Neuronal stem cell (in vitro differentiated cells): ENCODE measurements around the gene ETFA.

Experiments
- DNase-seq: peaks from one replicate; pipeline ENCODE4 v3.0.0-alpha.2; 2013; ENCODE audit warnings: low spot score
- H2AFZ ChIP-seq: one replicate; pipeline ENCODE4 v1.6.1; 2013; ENCODE audit warnings: mild to moderate bottlenecking, low read length, inconsistent platforms
- H2AK5ac ChIP-seq: 2 replicates; pipeline ENCODE4 v1.6.1; 2013; ENCODE audit warnings: low read depth, mild to moderate bottlenecking, inconsistent platforms, low read length, moderate library complexity, mixed read lengths
- H2BK120ac ChIP-seq: 2 replicates; pipeline ENCODE4 v1.6.1; 2013; ENCODE audit warnings: low read depth, mild to moderate bottlenecking, inconsistent platforms, low read length, moderate library complexity, mixed read lengths
- H2BK12ac ChIP-seq: one replicate; pipeline ENCODE4 v1.6.1; 2013; ENCODE audit warnings: low read length, inconsistent platforms
- H2BK15ac ChIP-seq: 2 replicates; pipeline ENCODE4 v1.6.1; 2013; ENCODE audit warnings: mild to moderate bottlenecking, low read length, inconsistent platforms, mixed read lengths
- H2BK5ac ChIP-seq: one replicate; pipeline ENCODE4 v1.6.1; 2013; ENCODE audit warnings: inconsistent platforms, mild to moderate bottlenecking, low read length, moderate library complexity
- H3K14ac ChIP-seq: one replicate; pipeline ENCODE4 v1.6.1; 2013; ENCODE audit warnings: low read length, inconsistent platforms
- H3K18ac ChIP-seq: 2 replicates; pipeline ENCODE4 v1.6.1; 2013; ENCODE audit warnings: low read length, inconsistent platforms
- H3K23ac ChIP-seq: 2 replicates; pipeline ENCODE4 v1.6.1; 2013; ENCODE audit warnings: low read depth, mild to moderate bottlenecking, mixed read lengths, low read length, inconsistent platforms; ENCODE audit not compliant: poor library complexity
- H3K27ac ChIP-seq: replicated peaks from 3 replicates; pipeline ENCODE4 v1.5.1; 2013; ENCODE audit warnings: low read length, inconsistent platforms
- H3K27me3 ChIP-seq, 3 experiments: 2 replicates each; pipeline ENCODE4 v1.6.1; 2013; ENCODE audit warnings: low read length in 3 of 3, mild to moderate bottlenecking in 2 of 3, inconsistent platforms in 1 of 3, low read depth in 1 of 3, mixed read lengths in 1 of 3, moderate library complexity in 1 of 3; ENCODE audit not compliant: control insufficient read depth in 3 of 3, insufficient read depth in 3 of 3
- H3K36me3 ChIP-seq, 2 donors: replicated peaks in 1 of 2; 2 replicates each; pipeline ENCODE4 v1.6.1; 2013; ENCODE audit warnings: low read length in 2 of 2; ENCODE audit not compliant: control insufficient read depth in 2 of 2, insufficient read depth in 2 of 2
- H3K4ac ChIP-seq: 2 replicates; pipeline ENCODE4 v1.6.1; 2013; ENCODE audit warnings: inconsistent platforms, mild to moderate bottlenecking, low read length, moderate library complexity
- H3K4me1 ChIP-seq, 2 donors: 1 replicate in 1 of 2; 2 replicates in 1 of 2; pipeline ENCODE4 v1.6.1; 2013; ENCODE audit warnings: low read length in 2 of 2, low read depth in 1 of 2; ENCODE audit not compliant: control insufficient read depth in 2 of 2, insufficient read depth in 1 of 2
- H3K4me2 ChIP-seq: one replicate; pipeline ENCODE4 v1.6.1; 2013; ENCODE audit warnings: mild to moderate bottlenecking, low read length, inconsistent platforms; ENCODE audit not compliant: insufficient read depth, poor library complexity, severe bottlenecking
- H3K4me3 ChIP-seq, 2 donors: 2 replicates each; pipeline ENCODE4 v1.5.1; 2013; ENCODE audit warnings: low read length in 2 of 2, mild to moderate bottlenecking in 2 of 2, inconsistent platforms in 1 of 2, moderate library complexity in 1 of 2
- H3K79me1 ChIP-seq: one replicate; pipeline ENCODE4 v1.6.1; 2013; ENCODE audit warnings: low read depth, mild to moderate bottlenecking, inconsistent platforms, low read length, moderate library complexity
- H3K9ac ChIP-seq: one replicate; pipeline ENCODE4 v1.6.1; 2013; ENCODE audit warnings: mild to moderate bottlenecking, low read depth, low read length, inconsistent platforms; ENCODE audit not compliant: poor library complexity
- H3K9me3 ChIP-seq, 2 donors: replicated peaks in 1 of 2; 2 replicates each; pipeline versions ENCODE3 to v1.6.1; 2013; ENCODE audit warnings: low read length in 2 of 2, mild to moderate bottlenecking in 2 of 2, inconsistent platforms in 1 of 2, low read depth in 1 of 2, mixed read lengths in 1 of 2, moderate library complexity in 1 of 2; ENCODE audit not compliant: control insufficient read depth in 2 of 2, insufficient read depth in 1 of 2
- H4K8ac ChIP-seq: one replicate; pipeline ENCODE4 v1.6.1; 2013; ENCODE audit warnings: low read depth, mild to moderate bottlenecking, inconsistent platforms, low read length, moderate library complexity
- H4K91ac ChIP-seq: one replicate; pipeline ENCODE4 v1.6.1; 2013; ENCODE audit warnings: low read length, low read depth, mild to moderate bottlenecking, inconsistent platforms; ENCODE audit not compliant: poor library complexity
- WGBS, 2 donors: extraction: QIAGEN DNeasy Blood & Tissue Kit; methylation state at CpG; one replicate each; pipeline ENCODE4 v1.1.7; 2013; ENCODE audit warnings: missing lambda C conversion rate in 2 of 2, mixed read lengths in 1 of 2; ENCODE audit not compliant: insufficient read length in 2 of 2, insufficient replicate concordance in 1 of 2; ENCODE audit errors: extremely low coverage in 2 of 2; 5-methylcytosine and 5-hydroxymethylcytosine counted together

ETFA gene

GRCh38 chr15:76179023-76179422 is 132.2 kb downstream of the ETFA start:
- H3K27me3 ChIP-seq: peaks cover 0 to 6% (median 0%) of the 10 kb centered on the region in 3 experiments
- H3K4me2 ChIP-seq: no peak overlapping the region
- no peak overlapping the region for H2BK15ac ChIP-seq
- no peak overlapping the region for H3K4me3 ChIP-seq
- peak overlapping the region; percentile 67 for H3K18ac ChIP-seq
- peaks cover 9 to 18% of the 10 kb centered on the region in 2 donors for H3K4me1 ChIP-seq
- H2BK12ac ChIP-seq: no peak overlapping the region
- DNase-seq: no peak
- H3K27ac ChIP-seq: no peak overlapping the region
- H4K8ac ChIP-seq: no peak overlapping the region
- no peak overlapping the region for H3K23ac ChIP-seq
- no peak overlapping the region for H2BK5ac ChIP-seq
- no peak overlapping the region for H2BK120ac ChIP-seq
- no peak overlapping the region for H3K9ac ChIP-seq
- no CpG with 5 or more reads among the region's 4 CpGs for WGBS, 2 donors
- no peak overlapping the region for H2AK5ac ChIP-seq
- H3K4ac ChIP-seq: no peak overlapping the region
- H4K91ac ChIP-seq: no peak overlapping the region
- H3K9me3 ChIP-seq: peaks cover 0 to 3% of the 10 kb centered on the region in 2 donors
- H3K36me3 ChIP-seq: no peaks in the 10 kb centered on the region
- no peak overlapping the region for H2AFZ ChIP-seq
- no peaks in the 10 kb centered on the region for H3K79me1 ChIP-seq
- H3K14ac ChIP-seq: no peak overlapping the region

GRCh38 chr15:76178296-76179000 is 132.8 kb downstream of the ETFA start:
- Histone ChIP-seq H3K9me3 (peaks cover 0 to 3% of the 10 kb centered on the region in 2 donors), H3K9ac (peak overlapping the region; percentile 50), H3K27me3 (peaks cover 0 to 6% (median 0%) of the 10 kb centered on the region in 3 experiments), H4K8ac (no peak overlapping the region), H4K91ac (no peak overlapping the region), H3K4me2 (no peak overlapping the region), H2BK5ac (no peak overlapping the region), H3K36me3 (no peaks in the 10 kb centered on the region), H3K27ac (no peak overlapping the region), H2BK12ac (no peak overlapping the region), H3K4ac (no peak overlapping the region), H2AK5ac (peak overlapping the region; percentile 38), H2AFZ (peak overlapping the region; percentile 68), H3K23ac (no peak overlapping the region), H2BK15ac (peak overlapping the region; percentile 88), H3K79me1 (no peaks in the 10 kb centered on the region), H2BK120ac (no peak overlapping the region), H3K14ac (no peak overlapping the region), H3K4me1 (peaks cover 5 to 12% of the 10 kb centered on the region in 2 donors), H3K18ac (peak overlapping the region; percentile 90), H3K4me3 (no peak overlapping the region)
- DNase-seq: no peak
- no CpG with 5 or more reads among the region's 21 CpGs for WGBS, 2 donors

GRCh38 chr15:76177491-76178040 is 133.7 kb downstream of the ETFA start:
- H3K27ac ChIP-seq: no peak overlapping the region
- no peak overlapping the region for H3K4me3 ChIP-seq
- H2AFZ ChIP-seq: peak overlapping the region; percentile 68
- H3K4me2 ChIP-seq: no peak overlapping the region
- no peaks in the 10 kb centered on the region for H3K36me3 ChIP-seq
- no peak overlapping the region for H4K8ac ChIP-seq
- no peak overlapping the region for H2BK120ac ChIP-seq
- H3K79me1 ChIP-seq: no peaks in the 10 kb centered on the region
- H2BK12ac ChIP-seq: peak overlapping the region; percentile 8
- H3K18ac ChIP-seq: no peak overlapping the region
- peaks cover 0 to 4% of the 10 kb centered on the region in 2 donors for H3K9me3 ChIP-seq
- H3K27me3 ChIP-seq: peaks cover 0 to 6% (median 0%) of the 10 kb centered on the region in 3 experiments
- peaks cover 4 to 12% of the 10 kb centered on the region in 2 donors for H3K4me1 ChIP-seq
- H2BK15ac ChIP-seq: no peak overlapping the region
- H2BK5ac ChIP-seq: no peak overlapping the region
- no CpG with 5 or more reads among the region's 15 CpGs for WGBS, 2 donors
- no peak overlapping the region for H3K4ac ChIP-seq
- H4K91ac ChIP-seq: no peak overlapping the region
- no peak overlapping the region for H2AK5ac ChIP-seq
- H3K9ac ChIP-seq: no peak overlapping the region
- peak overlapping the region; percentile 8 for H3K23ac ChIP-seq
- peak overlapping the region; percentile 25 for H3K14ac ChIP-seq
- no peak for DNase-seq

GRCh38 chr15:76176487-76177085 is 134.7 kb downstream of the ETFA start:
- no peak for DNase-seq
- Histone ChIP-seq H3K36me3 (no peaks in the 10 kb centered on the region), H3K9me3 (peaks cover 0 to 6% of the 10 kb centered on the region in 2 donors), H4K8ac (no peak overlapping the region), H2AFZ (no peak overlapping the region), H3K14ac (peak overlapping the region; percentile 59), H3K79me1 (no peaks in the 10 kb centered on the region), H3K4me2 (no peak overlapping the region), H2BK5ac (no peak overlapping the region), H2BK12ac (peak overlapping the region; percentile 48), H3K4ac (no peak overlapping the region), H3K4me1 (peaks cover 4 to 12% of the 10 kb centered on the region in 2 donors), H3K18ac (no peak overlapping the region), H3K9ac (peak overlapping the region; percentile 63), H3K27ac (no peak overlapping the region), H3K4me3 (no peak overlapping the region), H3K23ac (peak overlapping the region; percentile 7), H2BK15ac (no peak overlapping the region), H3K27me3 (peaks cover 0 to 6% (median 0%) of the 10 kb centered on the region in 3 experiments), H4K91ac (peak overlapping the region; percentile 13), H2BK120ac (no peak overlapping the region), H2AK5ac (peak overlapping the region; percentile 51)
- WGBS, 2 donors: no CpG with 5 or more reads among the region's 15 CpGs
